Measurements from ENCODE around the gene C5orf63. TPM values are rescaled to one million over a fixed set of nuclear protein-coding genes. Genes with fewer than 3 reads are reported as not detected.

Gene C5orf63
- total and polyA plus RNA-seq, 9 donors, result 1.7 to 6.6 (median 3.5) TPM

GRCh38 chr5:127029581-127030258 lies 43.6 kb downstream of the C5orf63 start:
- DNase-seq, result peak; percentile 22 to 56 (median 48)
- WGBS, 3 donors, result 1 to 2% (median 1%) methylated on average over 45 to 51 of the region's 51 CpGs

GRCh38 chr5:127028822-127029457 lies 44.4 kb downstream of the C5orf63 start:
- Histone ChIP-seq H3K4me1 (ENCODE audit: insufficient read depth) (peaks cover 9% of the 10 kb centered on the region), H3K36me3 (no peaks in the 10 kb centered on the region), H3K27ac (no peak overlapping the region), H3K4me3 (peak overlapping the region; percentile 90), H3K27me3 (no peaks in the 10 kb centered on the region), H3K9me3 (no peaks in the 10 kb centered on the region)
- intact Hi-C loops (cut with DNase I), result loop anchor here in 1 of 4 donors (5.0 kb wide), 1 partner anchor 177 kb away; no protein-coding TSS in a partner anchor
- 18 to 43% (median 23%) methylated on average over 12 of the region's 12 CpGs for WGBS, 3 donors
- peak; percentile 14 to 47 (median 19) for DNase-seq
- TF ChIP-seq CTCF (IDR thresholded peaks at IDR 0.05) (no peak), POLR2A (IDR thresholded peaks at IDR 0.05) (no peak), EP300 (IDR thresholded peaks at IDR 0.05) (no peak)

More at GRCh38 chr5:127029581-127030258, 43.6 kb downstream of the C5orf63 start:
- H3K4me3 ChIP-seq, result peak overlapping the region; percentile 90
- H3K27me3 ChIP-seq, result no peaks in the 10 kb centered on the region
- H3K27ac ChIP-seq, result peak overlapping the region; percentile 25 to 84
- no peaks in the 10 kb centered on the region for H3K9me3 ChIP-seq
- H3K36me3 ChIP-seq, result no peaks in the 10 kb centered on the region
- peaks cover 9% of the 10 kb centered on the region for H3K4me1 ChIP-seq (ENCODE audit: insufficient read depth)
- intact Hi-C loops (cut with DNase I), result loop anchor here in 1 of 4 donors (5.0 kb wide), 1 partner anchor 177 kb away; no protein-coding TSS in a partner anchor
- TF ChIP-seq EP300 (IDR thresholded peaks at IDR 0.05) (no peak), CTCF (IDR thresholded peaks at IDR 0.05) (peak in 2 of 3 donors; percentile 29)

GRCh38 chr5:127027539-127027938 lies 45.8 kb downstream of the C5orf63 start:
- no peaks in the 10 kb centered on the region for H3K9me3 ChIP-seq
- WGBS, 3 donors, result 80 to 98% (median 88%) methylated on average over 1 of the region's 1 CpG
- H3K27me3 ChIP-seq, result no peaks in the 10 kb centered on the region
- no peak overlapping the region for H3K4me3 ChIP-seq
- intact Hi-C loops (cut with DNase I), result loop anchor here in 1 of 4 donors (5.0 kb wide), 1 partner anchor 175 kb away; no protein-coding TSS in a partner anchor
- no peaks in the 10 kb centered on the region for H3K36me3 ChIP-seq
- no peak for TF ChIP-seq EP300 (IDR thresholded peaks at IDR 0.05)
- no peak for TF ChIP-seq CTCF (IDR thresholded peaks at IDR 0.05)
- TF ChIP-seq POLR2A (IDR thresholded peaks at IDR 0.05), result no peak
- DNase-seq, result no peak
- H3K4me1 ChIP-seq (ENCODE audit: insufficient read depth), result peaks cover 9% of the 10 kb centered on the region
- H3K27ac ChIP-seq, result no peak overlapping the region

GRCh38 chr5:127026166-127026565 lies 47.1 kb downstream of the C5orf63 start:
- Histone ChIP-seq H3K36me3 (no peaks in the 10 kb centered on the region), H3K27me3 (no peaks in the 10 kb centered on the region), H3K9me3 (no peaks in the 10 kb centered on the region), H3K27ac (no peak overlapping the region), H3K4me1 (ENCODE audit: insufficient read depth) (peaks cover 6% of the 10 kb centered on the region), H3K4me3 (no peak overlapping the region)
- intact Hi-C loops (cut with DNase I), result loop anchor here in 1 of 4 donors (5.0 kb wide), 1 partner anchor 174 kb away; no protein-coding TSS in a partner anchor
- WGBS, 3 donors, result 68 to 86% (median 83%) methylated on average over 2 of the region's 2 CpGs
- no peak for DNase-seq
- no peak for TF ChIP-seq CTCF (IDR thresholded peaks at IDR 0.05)
- no peak for TF ChIP-seq EP300 (IDR thresholded peaks at IDR 0.05)
- no peak for TF ChIP-seq POLR2A (IDR thresholded peaks at IDR 0.05)
